SH-SY5Y (cell line): Measurements from ENCODE around the gene METTL16.

Experiments used
- GATA2 ChIP-seq: IDR thresholded peaks from 2 replicates; pipeline ENCODE4 v1.6.1; 2011; ENCODE audit warnings: mild to moderate bottlenecking, low read depth, low read length
- GATA3 ChIP-seq: IDR thresholded peaks from 2 replicates; pipeline ENCODE4 v1.6.1; 2011; ENCODE audit warnings: low read depth, mild to moderate bottlenecking, low read length, moderate library complexity

The METTL16 gene

GRCh38 chr17:2375406-2375805 is 136.3 kb downstream of the METTL16 start:
- TF ChIP-seq GATA2 (no peak), GATA3 (no peak)

GRCh38 chr17:2374549-2375285 is 137.0 kb downstream of the METTL16 start:
- TF ChIP-seq GATA2 (no peak), GATA3 (no peak)

GRCh38 chr17:2373179-2373578 is 138.5 kb downstream of the METTL16 start:
- TF ChIP-seq GATA3 (no peak), GATA2 (no peak)

GRCh38 chr17:2372681-2373080 is 139.0 kb downstream of the METTL16 start:
- no peak for TF ChIP-seq GATA3
- no peak for TF ChIP-seq GATA2

- TF ChIP-seq GATA2 (no peak), GATA3 (no peak)
These were observed 139.5 kb downstream of the METTL16 start for GRCh38 chr17:2372180-2372579.

- no peak for TF ChIP-seq GATA3
These were observed 140.2 kb downstream of the METTL16 start for GRCh38 chr17:2371183-2372130.

- TF ChIP-seq GATA3 (no peak), GATA2 (no peak)
These were observed 141.5 kb downstream of the METTL16 start for GRCh38 chr17:2370211-2370589.

GRCh38 chr17:2369551-2370210 is 142.0 kb downstream of the METTL16 start:
- TF ChIP-seq GATA2 (no peak), GATA3 (no peak)

GRCh38 chr17:2369039-2369438 is 142.6 kb downstream of the METTL16 start:
- TF ChIP-seq GATA2, result no peak
- no peak for TF ChIP-seq GATA3

- TF ChIP-seq GATA3, result no peak
- no peak for TF ChIP-seq GATA2
These were observed 143.3 kb downstream of the METTL16 start for GRCh38 chr17:2368359-2368758.

- TF ChIP-seq GATA3 (no peak), GATA2 (no peak)
These were observed 144.8 kb downstream of the METTL16 start for GRCh38 chr17:2366747-2367494.
